WTC11 (cell line): ENCODE measurements around the gene SIGLEC7. TPM values are rescaled to one million over a fixed set of nuclear protein-coding genes. Genes with fewer than 3 reads are reported as not detected.
A peak's percentile ranks its signal among the peaks of the same experiment; 100 is the strongest.
"Not testable (repeated sequence)": the region's sequence is repeated elsewhere in the genome, so short reads cannot be mapped to it uniquely, and the experiment has no call there.

ENCODE experiments used
- ATAC-seq: fragments of 200-7000 bp; cut with Tn5 transposase; 2 replicates; pipeline ENCODE4 v1.10.0; 2021; ENCODE audit warnings: mild to moderate bottlenecking, moderate library complexity
- CTCF ChIA-PET: fragments of 300-600 bp; sonication (Branson Sonifier 250); formaldehyde crosslinking; loops from one replicate; lab custom pipeline; 2021; ENCODE audit warnings: antibody characterized with exemption; lab: Charles Lee
- POLR2A ChIA-PET: fragments of 350-600 bp; sonication (Branson Sonifier 250); formaldehyde crosslinking; loops from one replicate; lab custom pipeline; 2021; ENCODE audit warnings: antibody characterized with exemption; lab: Charles Lee
- DNase-seq: peaks from one replicate; pipeline ENCODE4 v3.0.0; 2021; ENCODE audit warnings: low spot score
- H3K27ac Mint-ChIP-seq: 2 replicates; pipeline ENCODE4 v1.8.0; 2021; ENCODE audit warnings: mixed read lengths
- H3K27me3 Mint-ChIP-seq: 2 replicates; pipeline ENCODE4 v1.8.0; 2021; ENCODE audit warnings: low read depth, mild to moderate bottlenecking, moderate library complexity, mixed read lengths
- H3K36me3 Mint-ChIP-seq: 2 replicates; pipeline ENCODE4 v1.8.0; 2021; ENCODE audit warnings: mixed read lengths
- H3K4me1 Mint-ChIP-seq: 2 replicates; pipeline ENCODE4 v1.8.0; 2022; ENCODE audit warnings: mixed read lengths
- H3K4me3 Mint-ChIP-seq: 2 replicates; pipeline ENCODE4 v1.8.0; 2021; ENCODE audit warnings: mild to moderate bottlenecking, moderate library complexity, mixed read lengths
- H3K9me3 Mint-ChIP-seq: 2 replicates; pipeline ENCODE4 v1.8.0; 2021; ENCODE audit warnings: mixed read lengths
- CREB1 ChIP-seq: sonication (generic); formaldehyde crosslinking; IDR thresholded peaks from 2 replicates; pipeline ENCODE4 v1.8.0; 2023; ENCODE audit warnings: mild to moderate bottlenecking, missing genetic modification reagents
- CREM ChIP-seq: sonication (generic); formaldehyde crosslinking; IDR thresholded peaks from 2 replicates; pipeline ENCODE4 v1.8.1; 2022; ENCODE audit warnings: mild to moderate bottlenecking, missing genetic modification reagents, moderate library complexity
- CTCF ChIP-seq: fragments of 200-600 bp; IDR thresholded peaks from 2 replicates; pipeline ENCODE4 v1.8.0; 2022; ENCODE audit warnings: antibody characterized with exemption
- ELF4 ChIP-seq: sonication (generic); formaldehyde crosslinking; IDR thresholded peaks from 2 replicates; pipeline ENCODE4 v1.8.1; 2022; ENCODE audit warnings: low read depth, mild to moderate bottlenecking, moderate library complexity, missing genetic modification reagents
- FOXJ3 ChIP-seq: sonication (generic); formaldehyde crosslinking; IDR thresholded peaks from 2 replicates; pipeline ENCODE4 v1.9.0; 2021; ENCODE audit warnings: missing genetic modification reagents, mild to moderate bottlenecking, borderline replicate concordance
- GABPB1 ChIP-seq: sonication (generic); formaldehyde crosslinking; IDR thresholded peaks from 2 replicates; pipeline ENCODE4 v1.8.1; 2023; ENCODE audit warnings: mild to moderate bottlenecking, missing genetic modification reagents
- GRHL2 ChIP-seq: fragments of 250-450 bp; sonication (Bioruptor Pico); IDR thresholded peaks from 2 replicates; pipeline ENCODE4 v1.8.0; 2022; ENCODE audit warnings: mild to moderate bottlenecking, moderate library complexity; ENCODE audit not compliant: insufficient replicate concordance, severe bottlenecking
- KAT7 ChIP-seq: sonication (generic); formaldehyde crosslinking; IDR thresholded peaks from 2 replicates; pipeline ENCODE4 v1.8.1; 2023; ENCODE audit warnings: missing genetic modification reagents, mild to moderate bottlenecking, borderline replicate concordance
- NFYB ChIP-seq: sonication (generic); formaldehyde crosslinking; conservative IDR thresholded peaks from 2 replicates; pipeline ENCODE4 v1.8.0; 2022; ENCODE audit warnings: low read depth, missing genetic modification reagents
- NR3C1 ChIP-seq: sonication (generic); formaldehyde crosslinking; conservative IDR thresholded peaks from 2 replicates; pipeline ENCODE4 v1.8.1; 2023; ENCODE audit warnings: low read depth, mild to moderate bottlenecking, missing genetic modification reagents
- OVOL2 ChIP-seq: fragments of 250-450 bp; sonication (Bioruptor Pico); IDR thresholded peaks from 2 replicates; pipeline ENCODE4 v1.9.0; 2021; ENCODE audit warnings: mild to moderate bottlenecking, borderline replicate concordance
- SMAD3 ChIP-seq: sonication (generic); formaldehyde crosslinking; IDR thresholded peaks from 2 replicates; pipeline ENCODE4 v1.8.0; 2022; ENCODE audit warnings: missing genetic modification reagents, mild to moderate bottlenecking, borderline replicate concordance
- SOX15 ChIP-seq: fragments of 250-450 bp; sonication (Bioruptor Pico); IDR thresholded peaks from 2 replicates; pipeline ENCODE4 v1.9.0; 2021; ENCODE audit warnings: mild to moderate bottlenecking
- TEAD4 ChIP-seq: sonication (generic); formaldehyde crosslinking; IDR thresholded peaks from 2 replicates; pipeline ENCODE4 v1.8.0; 2022; ENCODE audit warnings: mild to moderate bottlenecking, missing genetic modification reagents
- USF2 ChIP-seq: sonication (generic); formaldehyde crosslinking; IDR thresholded peaks from 2 replicates; pipeline ENCODE4 v1.8.1; 2023; ENCODE audit warnings: mild to moderate bottlenecking, missing genetic modification reagents, moderate library complexity
- ZMAT4 ChIP-seq: fragments of 250-450 bp; sonication (Bioruptor Pico); IDR thresholded peaks from 2 replicates; pipeline ENCODE4 v1.9.0; 2021; ENCODE audit warnings: mild to moderate bottlenecking
- ZNF121 ChIP-seq: sonication (generic); formaldehyde crosslinking; IDR thresholded peaks from 2 replicates; pipeline ENCODE4 v1.8.0; 2023; ENCODE audit warnings: missing genetic modification reagents
- ZNF219 ChIP-seq: sonication (generic); formaldehyde crosslinking; IDR thresholded peaks from 2 replicates; pipeline ENCODE4 v1.8.0; 2023; ENCODE audit warnings: missing genetic modification reagents, mild to moderate bottlenecking, borderline replicate concordance
- ZNF416 ChIP-seq: fragments of 250-450 bp; sonication (Bioruptor Pico); IDR thresholded peaks from 2 replicates; pipeline ENCODE4 v1.9.0; 2021; ENCODE audit warnings: mild to moderate bottlenecking, inconsistent platforms
- total RNA-seq: library from RNA; stranded (reverse); gene quantifications from 3 replicates; pipeline ENCODE4 v1.2.3, GENCODE V29; 2021
- TF ChIP-seq, protein P1 (sequence below): sonication (generic); formaldehyde crosslinking; IDR thresholded peaks from 2 replicates; pipeline ENCODE4 v1.8.1; 2023; ENCODE audit warnings: mild to moderate bottlenecking, missing genetic modification reagents

Gene SIGLEC7
- total RNA-seq, 1 experiment from 2014 or later = not detected

DNA sequence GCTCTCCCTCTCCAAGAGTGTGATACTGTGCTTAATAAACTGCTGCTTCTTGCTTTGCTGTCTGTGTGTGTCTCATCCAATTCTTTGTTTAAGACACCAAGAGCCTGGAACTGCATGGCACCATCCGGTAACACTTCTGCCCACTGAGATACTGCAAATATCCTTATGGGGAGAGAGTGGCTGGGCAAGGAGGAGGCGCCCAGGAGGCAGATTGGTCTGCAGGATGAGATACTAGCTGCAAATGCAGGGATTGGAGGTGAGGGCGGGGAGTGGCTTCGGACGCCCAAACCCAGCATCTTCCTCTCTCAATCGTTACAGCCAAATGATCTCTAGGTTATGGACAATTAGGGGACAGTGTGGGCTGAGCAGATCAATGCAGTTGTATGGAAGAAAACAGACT lies 1.7 kb upstream of the SIGLEC7 start:
- Mint-ChIP-seq H3K4me3 (peak overlapping the region; percentile 50), H3K27me3 (peaks cover 11% of the 10 kb centered on the region)

GRCh38 chr19:51141181-51141580 lies 920 bp upstream of the SIGLEC7 start:
- no peak overlapping the region for H3K27ac Mint-ChIP-seq
- POLR2A ChIA-PET = no interaction called here
- no peaks in the 10 kb centered on the region for H3K36me3 Mint-ChIP-seq
- ATAC-seq (no peak), DNase-seq (no peak)
- H3K27me3 Mint-ChIP-seq = peaks cover 11% of the 10 kb centered on the region
- no peaks in the 10 kb centered on the region for H3K9me3 Mint-ChIP-seq
- peaks cover 25% of the 10 kb centered on the region for H3K4me1 Mint-ChIP-seq
- TF ChIP-seq ZMAT4 (CRISPR knock-in tag) (no peak), ZNF121 (no peak), ELF4 (CRISPR knock-in tag) (no peak), NR3C1 (CRISPR knock-in tag) (no peak)
- no peak overlapping the region for H3K4me3 Mint-ChIP-seq
- CTCF ChIA-PET = interaction anchor here (0.6 to 2.1 kb wide), 2 partner anchors 16 to 573 kb away, joined by 3 to 11 read pairs; no protein-coding TSS in a partner anchor

More for the DNA sequence above, 1.7 kb upstream of the SIGLEC7 start:
- Mint-ChIP-seq H3K36me3 (no peaks in the 10 kb centered on the region), H3K9me3 (no peaks in the 10 kb centered on the region), H3K27ac (0 out of 2 replicates have a peak overlapping the region, but pooled peaks have one; percentile 69), H3K4me1 (peaks cover 25% of the 10 kb centered on the region)
- ATAC-seq = peak; percentile 88
- DNase-seq = no peak
- ChIA-PET CTCF (interaction anchor here (1.0 to 2.1 kb wide), 2 partner anchors 17 to 119 kb away, joined by 3 to 11 read pairs; no protein-coding TSS in a partner anchor), POLR2A (no interaction called here)
- TF ChIP-seq ZNF416 (CRISPR knock-in tag) = no peak
- no peak for TF ChIP-seq KAT7 (CRISPR knock-in tag)
- no peak for TF ChIP-seq GABPB1 (CRISPR knock-in tag)
- no peak for TF ChIP-seq SOX15
- no peak for TF ChIP-seq CREM (CRISPR knock-in tag)
- no peak for TF ChIP-seq USF2 (CRISPR knock-in tag)
- TF ChIP-seq NFYB (CRISPR knock-in tag) = no peak
- TF ChIP-seq ZMAT4 (CRISPR knock-in tag) = no peak
- no peak for TF ChIP-seq OVOL2 (CRISPR knock-in tag)
- no peak for TF ChIP-seq CREB1 (CRISPR knock-in tag)
- no peak for TF ChIP-seq SMAD3 (CRISPR knock-in tag)
- no peak for TF ChIP-seq TEAD4 (CRISPR knock-in tag)

GRCh38 chr19:51142809-51143475 lies 841 bp downstream of the SIGLEC7 start:
- H3K27ac Mint-ChIP-seq, POLR2A ChIA-PET: not testable (repeated sequence)

DNA sequence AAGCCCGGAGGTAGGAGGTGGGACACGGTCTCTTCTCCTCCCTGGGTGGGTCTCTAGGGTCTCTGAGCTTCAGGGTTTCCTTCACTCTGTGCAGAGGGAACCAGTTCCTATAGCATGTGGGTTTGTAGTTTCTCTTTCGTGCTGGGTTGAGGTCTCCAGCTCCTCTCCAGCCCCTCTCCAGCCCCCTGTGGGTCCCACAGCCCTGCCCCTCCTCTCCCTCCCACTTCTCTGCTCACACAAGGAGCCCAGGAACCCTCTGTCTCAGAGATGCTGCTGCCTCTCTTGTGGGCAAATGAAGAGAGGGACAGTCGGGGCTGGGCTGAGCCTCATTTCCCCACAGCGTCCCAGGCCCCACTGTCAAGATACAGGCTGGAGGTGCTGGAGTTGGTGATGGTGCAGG lies 1.4 kb downstream of the SIGLEC7 start:
- Mint-ChIP-seq H3K4me1 (peaks cover 15% of the 10 kb centered on the region), H3K27ac (no peak overlapping the region), H3K9me3 (no peaks in the 10 kb centered on the region), H3K4me3 (no peak overlapping the region), H3K36me3 (no peaks in the 10 kb centered on the region), H3K27me3 (peaks cover 13% of the 10 kb centered on the region)
- DNase-seq = no peak
- ChIA-PET CTCF (no interaction called here), POLR2A (no interaction called here)
- no peak for ATAC-seq
- TF ChIP-seq, protein P1, sequence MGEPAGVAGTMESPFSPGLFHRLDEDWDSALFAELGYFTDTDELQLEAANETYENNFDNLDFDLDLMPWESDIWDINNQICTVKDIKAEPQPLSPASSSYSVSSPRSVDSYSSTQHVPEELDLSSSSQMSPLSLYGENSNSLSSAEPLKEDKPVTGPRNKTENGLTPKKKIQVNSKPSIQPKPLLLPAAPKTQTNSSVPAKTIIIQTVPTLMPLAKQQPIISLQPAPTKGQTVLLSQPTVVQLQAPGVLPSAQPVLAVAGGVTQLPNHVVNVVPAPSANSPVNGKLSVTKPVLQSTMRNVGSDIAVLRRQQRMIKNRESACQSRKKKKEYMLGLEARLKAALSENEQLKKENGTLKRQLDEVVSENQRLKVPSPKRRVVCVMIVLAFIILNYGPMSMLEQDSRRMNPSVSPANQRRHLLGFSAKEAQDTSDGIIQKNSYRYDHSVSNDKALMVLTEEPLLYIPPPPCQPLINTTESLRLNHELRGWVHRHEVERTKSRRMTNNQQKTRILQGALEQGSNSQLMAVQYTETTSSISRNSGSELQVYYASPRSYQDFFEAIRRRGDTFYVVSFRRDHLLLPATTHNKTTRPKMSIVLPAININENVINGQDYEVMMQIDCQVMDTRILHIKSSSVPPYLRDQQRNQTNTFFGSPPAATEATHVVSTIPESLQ (CRISPR knock-in tag) = no peak
- TF ChIP-seq CTCF (no peak), GRHL2 (CRISPR knock-in tag) (no peak), SOX15 (no peak), FOXJ3 (CRISPR knock-in tag) (no peak), ZNF219 (CRISPR knock-in tag) (no peak)

More at GRCh38 chr19:51142809-51143475, 841 bp downstream of the SIGLEC7 start:
- Mint-ChIP-seq H3K4me1 (peaks cover 15% of the 10 kb centered on the region), H3K27me3 (peaks cover 11% of the 10 kb centered on the region)
- ATAC-seq, H3K9me3 Mint-ChIP-seq, H3K36me3 Mint-ChIP-seq, H3K4me3 Mint-ChIP-seq, CTCF ChIA-PET, DNase-seq: not testable (repeated sequence)
